CD4-positive, alpha-beta T cell (primary cell): Measurements from ENCODE around the gene WWOX. TPM values are rescaled to one million over a fixed set of nuclear protein-coding genes. Genes with fewer than 3 reads are reported as not detected.

ENCODE experiments used
- ATAC-seq: fragments of 200-7000 bp; cut with Tn5 transposase; one replicate; pipeline ENCODE4 v1.10.0; 2022; ENCODE audit warnings: mild to moderate bottlenecking; ENCODE audit not compliant: poor library complexity
- CTCF ChIA-PET: fragments of 350-600 bp; sonication (Branson Sonifier 250); formaldehyde crosslinking; loops from one replicate; lab custom pipeline; 2021; ENCODE audit warnings: antibody characterized with exemption, inconsistent platforms; lab: Charles Lee
- POLR2A ChIA-PET: fragments of 350-600 bp; sonication (Branson Sonifier 250); formaldehyde crosslinking; loops from one replicate; lab custom pipeline; 2021; ENCODE audit warnings: antibody characterized with exemption, inconsistent platforms; lab: Charles Lee
- DNase-seq, 14 experiments: peaks; one replicate each; pipeline ENCODE4 v3.0.0-alpha.2; 2013 to 2020; ENCODE audit warnings: mixed read lengths in 2 of 14
- H3K27ac ChIP-seq, 2 donors: one replicate each; pipeline versions ENCODE4 v1.5.1 to v1.7.0; 2013; ENCODE audit warnings: low read length in 2 of 2, low read depth in 1 of 2, mild to moderate bottlenecking in 1 of 2
- H3K27me3 ChIP-seq, 2 experiments: 1 replicate in 1 of 2; 2 replicates in 1 of 2; pipeline versions ENCODE4 v1.6.1 to v1.7.0; 2013; ENCODE audit warnings: low read length in 2 of 2, control low read depth in 1 of 2, mild to moderate bottlenecking in 1 of 2, moderate library complexity in 1 of 2; ENCODE audit not compliant: insufficient read depth in 2 of 2, control insufficient read depth in 1 of 2
- H3K36me3 ChIP-seq: one replicate; pipeline ENCODE4 v1.6.1; 2013; ENCODE audit warnings: low read length, control low read depth; ENCODE audit not compliant: insufficient read depth
- H3K4me1 ChIP-seq: one replicate; pipeline ENCODE4 v1.6.1; 2013; ENCODE audit warnings: low read length, control low read depth; ENCODE audit not compliant: insufficient read depth
- H3K4me3 ChIP-seq: one replicate; pipeline ENCODE4 v1.5.1; 2013; ENCODE audit warnings: mild to moderate bottlenecking, low read length, moderate library complexity
- H3K9me3 ChIP-seq, 2 experiments: 1 replicate in 1 of 2; 2 replicates in 1 of 2; pipeline versions ENCODE4 v1.6.1 to v1.7.0; 2013; ENCODE audit warnings: low read length in 2 of 2, mild to moderate bottlenecking in 2 of 2, control low read depth in 1 of 2, moderate library complexity in 1 of 2; ENCODE audit not compliant: control insufficient read depth in 1 of 2, insufficient read depth in 1 of 2
- H3K27ac Mint-ChIP-seq: one replicate; pipeline ENCODE4 v1.8.0; 2020; ENCODE audit warnings: mixed read lengths
- H3K27me3 Mint-ChIP-seq: one replicate; pipeline ENCODE4 v1.8.0; 2021; ENCODE audit warnings: mixed read lengths
- H3K36me3 Mint-ChIP-seq: one replicate; pipeline ENCODE4 v1.8.0; 2021; ENCODE audit warnings: low read depth, mixed read lengths
- H3K4me1 Mint-ChIP-seq: one replicate; pipeline ENCODE4 v1.8.0; 2021; ENCODE audit warnings: low read depth, mixed read lengths
- H3K4me3 Mint-ChIP-seq: one replicate; pipeline ENCODE4 v1.8.0; 2020; ENCODE audit warnings: mild to moderate bottlenecking, mixed read lengths
- H3K9me3 Mint-ChIP-seq: one replicate; pipeline ENCODE4 v1.8.0; 2020; ENCODE audit warnings: mixed read lengths
- intact Hi-C, 2 experiments: fragments of 100-400 bp; cut with DNase I in 1 of 2; cut with micrococcal nuclease in 1 of 2; formaldehyde crosslinking; loops; one replicate each; pipeline versions ENCODE4 v1.15.1 to v1.9.0; 2023 to 2025; cut with DNase I, micrococcal nuclease
- total RNA-seq, 174 experiments: library from RNA in 2 of 174; stranded (reverse) in 2 of 174; gene quantifications; one replicate each; pipeline ENCODE4 v1.2.3 and lab custom pipeline; 2021 to 2026
- TF ChIP-seq, protein P1 (sequence below): fragments of 200-600 bp; IDR thresholded peaks from one replicate; pipeline ENCODE4 v1.8.0; 2022; ENCODE audit warnings: antibody characterized with exemption, mild to moderate bottlenecking

Gene WWOX
- total RNA-seq, 2 experiments from 2014 or later: 19.3 to 21.7 TPM

GRCh38 chr16:78709137-78709884, 609.9 kb downstream of the WWOX start:
- H3K4me3 ChIP-seq: no peak overlapping the region
- ChIA-PET POLR2A (no interaction called here), CTCF (interaction anchor here (1.4 kb wide), 1 partner anchor 17 kb away, joined by 3 read pairs; no protein-coding TSS in a partner anchor)
- no peaks in the 10 kb centered on the region for H3K27me3 Mint-ChIP-seq
- DNase-seq: no peak
- no peak overlapping the region for H3K27ac ChIP-seq
- no peak overlapping the region for H3K4me3 Mint-ChIP-seq
- no peak for ATAC-seq
- no peaks in the 10 kb centered on the region for H3K4me1 ChIP-seq
- H3K36me3 Mint-ChIP-seq: no peaks in the 10 kb centered on the region
- H3K27me3 ChIP-seq: no peaks in the 10 kb centered on the region
- H3K27ac Mint-ChIP-seq: no peak overlapping the region
- peaks cover 0 to 9% of the 10 kb centered on the region in 2 experiments for H3K9me3 ChIP-seq
- intact Hi-C loops: loop anchor here in 1 of 2 experiments (5.0 to 10.0 kb wide), 2 partner anchors 893 to 1815 kb away; partner anchors contain the start of gene MAF
- no peaks in the 10 kb centered on the region for H3K4me1 Mint-ChIP-seq
- no peaks in the 10 kb centered on the region for H3K36me3 ChIP-seq
- TF ChIP-seq, protein P1, sequence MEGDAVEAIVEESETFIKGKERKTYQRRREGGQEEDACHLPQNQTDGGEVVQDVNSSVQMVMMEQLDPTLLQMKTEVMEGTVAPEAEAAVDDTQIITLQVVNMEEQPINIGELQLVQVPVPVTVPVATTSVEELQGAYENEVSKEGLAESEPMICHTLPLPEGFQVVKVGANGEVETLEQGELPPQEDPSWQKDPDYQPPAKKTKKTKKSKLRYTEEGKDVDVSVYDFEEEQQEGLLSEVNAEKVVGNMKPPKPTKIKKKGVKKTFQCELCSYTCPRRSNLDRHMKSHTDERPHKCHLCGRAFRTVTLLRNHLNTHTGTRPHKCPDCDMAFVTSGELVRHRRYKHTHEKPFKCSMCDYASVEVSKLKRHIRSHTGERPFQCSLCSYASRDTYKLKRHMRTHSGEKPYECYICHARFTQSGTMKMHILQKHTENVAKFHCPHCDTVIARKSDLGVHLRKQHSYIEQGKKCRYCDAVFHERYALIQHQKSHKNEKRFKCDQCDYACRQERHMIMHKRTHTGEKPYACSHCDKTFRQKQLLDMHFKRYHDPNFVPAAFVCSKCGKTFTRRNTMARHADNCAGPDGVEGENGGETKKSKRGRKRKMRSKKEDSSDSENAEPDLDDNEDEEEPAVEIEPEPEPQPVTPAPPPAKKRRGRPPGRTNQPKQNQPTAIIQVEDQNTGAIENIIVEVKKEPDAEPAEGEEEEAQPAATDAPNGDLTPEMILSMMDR: no peak
- H3K9me3 Mint-ChIP-seq: peaks cover 1% of the 10 kb centered on the region

DNA sequence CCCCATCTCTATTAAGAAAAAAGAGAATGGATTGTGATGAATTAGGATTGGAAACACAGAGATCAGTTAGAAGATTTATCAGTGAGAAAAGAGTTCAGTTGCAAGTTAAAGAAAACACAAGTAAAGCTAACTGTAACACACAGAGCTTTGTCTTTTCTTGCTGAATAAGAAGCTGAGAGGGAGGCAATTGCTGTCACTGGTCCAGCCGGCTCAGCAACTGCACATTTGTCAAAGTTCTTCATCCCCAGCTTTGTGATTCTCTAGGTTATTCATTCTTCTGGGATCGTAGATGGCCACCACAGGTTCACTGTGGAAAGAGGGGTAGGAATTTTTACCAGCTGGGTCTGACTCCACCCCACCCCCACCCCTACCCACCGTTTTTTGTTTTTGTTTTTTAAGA, 615.7 kb downstream of the WWOX start:
- H3K36me3 ChIP-seq: no peaks in the 10 kb centered on the region
- CTCF ChIA-PET: no interaction called here
- H3K27ac ChIP-seq: no peak overlapping the region
- H3K9me3 ChIP-seq: no peaks in the 10 kb centered on the region
- Mint-ChIP-seq H3K4me1 (no peaks in the 10 kb centered on the region), H3K36me3 (no peaks in the 10 kb centered on the region), H3K27me3 (no peaks in the 10 kb centered on the region), H3K9me3 (no peaks in the 10 kb centered on the region), H3K4me3 (no peak overlapping the region), H3K27ac (no peak overlapping the region)
- H3K4me3 ChIP-seq: no peak overlapping the region
- no peak for ATAC-seq
- TF ChIP-seq, protein P1: no peak
- intact Hi-C loops: no loop called here
- no peak for DNase-seq
- POLR2A ChIA-PET: no interaction called here
- no peaks in the 10 kb centered on the region for H3K27me3 ChIP-seq
- no peaks in the 10 kb centered on the region for H3K4me1 ChIP-seq

DNA sequence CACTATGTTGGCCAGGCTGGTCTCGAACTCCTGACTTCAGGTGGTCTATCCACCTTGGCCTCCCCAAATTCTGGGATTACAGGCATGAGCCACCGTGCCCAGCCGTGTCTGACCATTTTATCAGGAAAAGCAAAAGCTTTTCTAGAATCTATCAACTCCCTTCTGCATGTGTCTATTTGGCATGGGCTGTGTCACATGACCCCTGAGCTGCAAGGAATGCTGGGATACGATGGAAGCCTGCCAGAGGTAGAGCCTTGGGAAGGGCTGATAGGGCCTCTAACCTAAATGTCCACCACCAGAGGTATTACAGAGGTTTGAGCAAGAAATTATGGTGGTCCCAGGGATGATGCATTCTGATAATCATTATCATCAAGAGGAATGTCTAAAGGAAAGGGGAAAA, 616.2 kb downstream of the WWOX start:
- Mint-ChIP-seq H3K36me3 (no peaks in the 10 kb centered on the region), H3K4me1 (no peaks in the 10 kb centered on the region), H3K27ac (no peak overlapping the region), H3K27me3 (no peaks in the 10 kb centered on the region), H3K9me3 (no peaks in the 10 kb centered on the region), H3K4me3 (no peak overlapping the region)
- ATAC-seq (no peak), DNase-seq (no peak)
- H3K36me3 ChIP-seq: no peaks in the 10 kb centered on the region
- H3K4me3 ChIP-seq: no peak overlapping the region
- ChIA-PET POLR2A (no interaction called here), CTCF (no interaction called here)
- intact Hi-C loops: no loop called here
- TF ChIP-seq, protein P1: no peak
- no peaks in the 10 kb centered on the region for H3K9me3 ChIP-seq
- no peak overlapping the region for H3K27ac ChIP-seq
- H3K4me1 ChIP-seq: no peaks in the 10 kb centered on the region
- H3K27me3 ChIP-seq: no peaks in the 10 kb centered on the region
